ENCODE data around the gene ATP6V0D1. TPM values are rescaled to one million over a fixed set of nuclear protein-coding genes. Genes with fewer than 3 reads are reported as not detected.

The ATP6V0D1 gene
- total and polyA plus RNA-seq, 2 experiments from 2014 or later, result 20.6 to 68.7 TPM

DNA sequence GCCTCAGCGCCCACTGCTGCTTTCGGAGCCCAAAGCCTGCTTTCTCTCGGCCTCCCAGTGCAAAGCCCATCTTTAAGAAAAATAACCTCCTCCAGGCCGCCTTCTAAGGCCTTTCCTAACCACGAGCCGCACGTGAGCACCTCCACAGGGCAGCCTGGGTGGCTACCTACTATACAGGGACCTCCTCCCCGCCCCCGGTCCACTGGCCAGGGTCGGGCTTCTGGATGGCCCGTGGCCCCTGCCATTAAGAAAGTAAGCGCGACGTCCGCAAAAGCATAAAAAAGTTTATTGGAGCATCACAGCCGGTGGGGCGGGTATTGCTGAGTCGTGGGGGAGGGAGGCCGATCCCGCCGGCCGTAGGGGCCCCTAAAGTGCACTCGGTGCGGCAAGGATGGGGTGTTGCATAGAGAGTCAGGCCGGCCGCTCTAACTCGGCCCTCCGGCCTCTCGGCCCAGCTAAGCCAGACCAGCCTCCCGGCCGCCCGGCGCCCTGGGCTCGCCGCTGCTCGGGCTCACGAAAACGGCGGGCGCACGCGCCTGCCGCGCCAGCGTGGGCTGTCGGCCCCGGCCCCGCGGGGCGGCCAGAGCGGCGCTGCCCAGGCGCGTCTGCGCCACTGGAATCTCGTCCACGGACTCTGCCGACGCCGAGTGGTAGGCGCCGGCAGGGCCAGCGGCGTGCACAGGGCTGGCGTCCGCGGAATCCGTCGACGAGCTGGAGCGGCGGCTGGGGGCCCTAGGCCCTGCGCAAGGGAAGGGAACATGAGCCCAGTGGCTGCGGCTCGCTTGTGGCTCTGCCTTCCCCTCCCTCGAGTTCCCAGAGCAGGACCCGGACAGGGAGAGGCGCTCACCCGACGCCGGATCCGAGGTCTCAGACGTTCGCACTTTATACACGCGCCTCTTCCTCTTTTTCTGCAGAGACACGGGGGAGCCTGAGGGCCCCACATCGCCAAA, 86.5 kb downstream of the ATP6V0D1 start:
- Histone ChIP-seq H3K27ac (ENCODE audit: low read depth) (no peak overlapping the region), H3K27me3 (ENCODE audit: insufficient read depth) (peaks cover 45% of the 10 kb centered on the region), H3K9me2 (ENCODE audit: insufficient read depth) (no peaks in the 10 kb centered on the region), H3K4me2 (peak overlapping the region; percentile 92), H3K79me2 (replicated peaks; ENCODE audit: insufficient read depth) (no peaks in the 10 kb centered on the region), H4K20me1 (replicated peaks; ENCODE audit: insufficient read depth) (no peaks in the 10 kb centered on the region), H2AFZ (peak overlapping the region; percentile 96), H3F3A (replicated peaks; ENCODE audit: low read depth) (0 out of 2 replicates have a peak, but pooled peaks cover 10% of the 10 kb centered on the region), H3K4me3 (peak overlapping the region; percentile 61), H3K4me1 (ENCODE audit: insufficient read depth) (peaks cover 34% of the 10 kb centered on the region), H3K36me3 (ENCODE audit: insufficient read depth) (no peaks in the 10 kb centered on the region)
- Mint-ChIP-seq H3K4me3 (peak overlapping the region; percentile 65), H3K4me1 (peaks cover 17% of the 10 kb centered on the region), H3K9me3 (no peaks in the 10 kb centered on the region), H3K27me3 (ENCODE audit: insufficient read depth, low read depth, poor library complexity) (peaks cover 58% of the 10 kb centered on the region), H3K36me3 (ENCODE audit: low read depth) (no peaks in the 10 kb centered on the region), H3K27ac (no peak overlapping the region)
- TF ChIP-seq, protein P1, sequence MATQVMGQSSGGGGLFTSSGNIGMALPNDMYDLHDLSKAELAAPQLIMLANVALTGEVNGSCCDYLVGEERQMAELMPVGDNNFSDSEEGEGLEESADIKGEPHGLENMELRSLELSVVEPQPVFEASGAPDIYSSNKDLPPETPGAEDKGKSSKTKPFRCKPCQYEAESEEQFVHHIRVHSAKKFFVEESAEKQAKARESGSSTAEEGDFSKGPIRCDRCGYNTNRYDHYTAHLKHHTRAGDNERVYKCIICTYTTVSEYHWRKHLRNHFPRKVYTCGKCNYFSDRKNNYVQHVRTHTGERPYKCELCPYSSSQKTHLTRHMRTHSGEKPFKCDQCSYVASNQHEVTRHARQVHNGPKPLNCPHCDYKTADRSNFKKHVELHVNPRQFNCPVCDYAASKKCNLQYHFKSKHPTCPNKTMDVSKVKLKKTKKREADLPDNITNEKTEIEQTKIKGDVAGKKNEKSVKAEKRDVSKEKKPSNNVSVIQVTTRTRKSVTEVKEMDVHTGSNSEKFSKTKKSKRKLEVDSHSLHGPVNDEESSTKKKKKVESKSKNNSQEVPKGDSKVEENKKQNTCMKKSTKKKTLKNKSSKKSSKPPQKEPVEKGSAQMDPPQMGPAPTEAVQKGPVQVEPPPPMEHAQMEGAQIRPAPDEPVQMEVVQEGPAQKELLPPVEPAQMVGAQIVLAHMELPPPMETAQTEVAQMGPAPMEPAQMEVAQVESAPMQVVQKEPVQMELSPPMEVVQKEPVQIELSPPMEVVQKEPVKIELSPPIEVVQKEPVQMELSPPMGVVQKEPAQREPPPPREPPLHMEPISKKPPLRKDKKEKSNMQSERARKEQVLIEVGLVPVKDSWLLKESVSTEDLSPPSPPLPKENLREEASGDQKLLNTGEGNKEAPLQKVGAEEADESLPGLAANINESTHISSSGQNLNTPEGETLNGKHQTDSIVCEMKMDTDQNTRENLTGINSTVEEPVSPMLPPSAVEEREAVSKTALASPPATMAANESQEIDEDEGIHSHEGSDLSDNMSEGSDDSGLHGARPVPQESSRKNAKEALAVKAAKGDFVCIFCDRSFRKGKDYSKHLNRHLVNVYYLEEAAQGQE (IDR thresholded peaks at IDR 0.05; ENCODE audit: unreplicated experiment), result no peak
- peak; percentile 67 for TF ChIP-seq EZH2 (IDR thresholded peaks at IDR 0.05; ENCODE audit: low read depth, unreplicated experiment)
- TF ChIP-seq, protein P2, sequence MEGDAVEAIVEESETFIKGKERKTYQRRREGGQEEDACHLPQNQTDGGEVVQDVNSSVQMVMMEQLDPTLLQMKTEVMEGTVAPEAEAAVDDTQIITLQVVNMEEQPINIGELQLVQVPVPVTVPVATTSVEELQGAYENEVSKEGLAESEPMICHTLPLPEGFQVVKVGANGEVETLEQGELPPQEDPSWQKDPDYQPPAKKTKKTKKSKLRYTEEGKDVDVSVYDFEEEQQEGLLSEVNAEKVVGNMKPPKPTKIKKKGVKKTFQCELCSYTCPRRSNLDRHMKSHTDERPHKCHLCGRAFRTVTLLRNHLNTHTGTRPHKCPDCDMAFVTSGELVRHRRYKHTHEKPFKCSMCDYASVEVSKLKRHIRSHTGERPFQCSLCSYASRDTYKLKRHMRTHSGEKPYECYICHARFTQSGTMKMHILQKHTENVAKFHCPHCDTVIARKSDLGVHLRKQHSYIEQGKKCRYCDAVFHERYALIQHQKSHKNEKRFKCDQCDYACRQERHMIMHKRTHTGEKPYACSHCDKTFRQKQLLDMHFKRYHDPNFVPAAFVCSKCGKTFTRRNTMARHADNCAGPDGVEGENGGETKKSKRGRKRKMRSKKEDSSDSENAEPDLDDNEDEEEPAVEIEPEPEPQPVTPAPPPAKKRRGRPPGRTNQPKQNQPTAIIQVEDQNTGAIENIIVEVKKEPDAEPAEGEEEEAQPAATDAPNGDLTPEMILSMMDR (conservative IDR thresholded peaks at IDR 0.05; ENCODE audit: low read depth in 2 of 2), result no peak
- no peak for TF ChIP-seq NANOG (IDR thresholded peaks at IDR 0.05; ENCODE audit: borderline replicate concordance)
- TF ChIP-seq CREB1 (CRISPR knock-in tag; IDR thresholded peaks at IDR 0.05; ENCODE audit: low read depth), result no peak
- TF ChIP-seq EZH2phosphoT487 (IDR thresholded peaks at IDR 0.05; ENCODE audit: unreplicated experiment), result peak; percentile 56
- peak; percentile 69 for DNase-seq (ENCODE audit: low spot score)
- peak; percentile 4 for ATAC-seq

DNA sequence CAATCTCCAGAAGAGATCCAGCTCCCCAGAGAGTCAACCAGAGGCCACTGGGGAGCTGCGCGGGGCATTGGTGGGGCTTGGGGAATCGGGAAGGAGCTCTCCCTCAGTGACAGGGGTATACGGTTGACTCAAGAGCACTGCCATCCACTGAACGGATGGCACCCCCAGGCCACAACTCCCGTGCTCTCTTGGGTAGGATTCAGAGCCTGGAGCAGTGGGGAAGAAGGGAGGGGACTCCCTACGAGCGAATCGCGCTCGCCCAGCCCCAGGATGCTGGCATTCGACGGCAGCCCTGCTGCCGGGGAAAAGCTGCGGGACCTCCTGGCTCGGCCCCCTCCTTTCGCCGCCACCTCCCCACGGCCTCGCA, 87.2 kb downstream of the ATP6V0D1 start:
- DNase-seq (ENCODE audit: low spot score) (no peak), ATAC-seq (peak; percentile 5)
- Mint-ChIP-seq H3K27ac (no peak overlapping the region), H3K4me1 (peaks cover 17% of the 10 kb centered on the region), H3K4me3 (peak overlapping the region; percentile 65), H3K9me3 (no peaks in the 10 kb centered on the region), H3K27me3 (ENCODE audit: insufficient read depth, low read depth, poor library complexity) (peaks cover 58% of the 10 kb centered on the region), H3K36me3 (ENCODE audit: low read depth) (no peaks in the 10 kb centered on the region)
- no peaks in the 10 kb centered on the region for H3K9me2 ChIP-seq (ENCODE audit: insufficient read depth)
- H3K4me3 ChIP-seq, result peak overlapping the region; percentile 61
- H3K79me2 ChIP-seq (replicated peaks; ENCODE audit: insufficient read depth), result no peaks in the 10 kb centered on the region
- 0 out of 2 replicates have a peak, but pooled peaks cover 10% of the 10 kb centered on the region for H3F3A ChIP-seq (replicated peaks; ENCODE audit: low read depth)
- no peaks in the 10 kb centered on the region for H4K20me1 ChIP-seq (replicated peaks; ENCODE audit: insufficient read depth)
- no peak overlapping the region for H3K27ac ChIP-seq (ENCODE audit: low read depth)
- H3K4me2 ChIP-seq, result peak overlapping the region; percentile 92
- peaks cover 45% of the 10 kb centered on the region for H3K27me3 ChIP-seq (ENCODE audit: insufficient read depth)
- peaks cover 34% of the 10 kb centered on the region for H3K4me1 ChIP-seq (ENCODE audit: insufficient read depth)
- H3K36me3 ChIP-seq (ENCODE audit: insufficient read depth), result no peaks in the 10 kb centered on the region
- H2AFZ ChIP-seq, result peak overlapping the region; percentile 96
- TF ChIP-seq, protein P2 (conservative IDR thresholded peaks at IDR 0.05; ENCODE audit: low read depth in 2 of 2), result no peak
- TF ChIP-seq ZNF331 (CRISPR knock-in tag; IDR thresholded peaks at IDR 0.05; ENCODE audit: low read depth), result no peak
- no peak for TF ChIP-seq NANOG (IDR thresholded peaks at IDR 0.05; ENCODE audit: borderline replicate concordance)
- TF ChIP-seq EZH2 (IDR thresholded peaks at IDR 0.05; ENCODE audit: low read depth, unreplicated experiment), result no peak
- TF ChIP-seq CREB1 (CRISPR knock-in tag; IDR thresholded peaks at IDR 0.05; ENCODE audit: low read depth), result no peak
- TF ChIP-seq ZNF114 (CRISPR knock-in tag; IDR thresholded peaks at IDR 0.05), result no peak
- TF ChIP-seq EZH2phosphoT487 (IDR thresholded peaks at IDR 0.05; ENCODE audit: unreplicated experiment), result no peak
